Stomach (tissue), 4 donors: Measurements from ENCODE around the gene EHD3.

Experiments used
- CTCF ChIP-seq, 7 experiments: fragments of 450-650 bp in 4 of 7; fragments of 200-600 bp in 3 of 7; sonication (generic) in 3 of 7; IDR thresholded peaks; one replicate each; pipeline ENCODE4 v1.5.1; 2016 to 2019; ENCODE audit warnings: antibody characterized with exemption in 7 of 7, control low read depth in 2 of 7, mild to moderate bottlenecking in 1 of 7
- EP300 ChIP-seq: sonication (generic); formaldehyde crosslinking; IDR thresholded peaks from one replicate; pipeline ENCODE4 v1.6.1; 2017; ENCODE audit warnings: antibody characterized with exemption
- POLR2A ChIP-seq, 4 donors: fragments of 450-650 bp; IDR thresholded peaks; one replicate each; pipeline ENCODE4 v1.6.1; 2016; ENCODE audit warnings: antibody characterized with exemption in 4 of 4, control low read depth in 2 of 4, mild to moderate bottlenecking in 1 of 4, moderate library complexity in 1 of 4
- POLR2AphosphoS5 ChIP-seq, 3 donors: sonication (generic); formaldehyde crosslinking; IDR thresholded peaks; one replicate each; pipeline ENCODE4 v1.6.1; 2016; ENCODE audit warnings: antibody characterized with exemption in 3 of 3

- TF ChIP-seq CTCF (IDR thresholded peaks at IDR 0.05) = no peak
- no peak for TF ChIP-seq EP300
- TF ChIP-seq POLR2AphosphoS5 (IDR thresholded peaks at IDR 0.05) = no peak
- no peak for TF ChIP-seq POLR2A (IDR thresholded peaks at IDR 0.05)
These were observed 10.9 kb upstream of the EHD3 start for GRCh38 chr2:31223026-31223425.
